Testis (tissue), 3 donors: Measurements from ENCODE around the gene CINP. TPM values are rescaled to one million over a fixed set of nuclear protein-coding genes. Genes with fewer than 3 reads are reported as not detected.
"Not testable (repeated sequence)": the region's sequence is repeated elsewhere in the genome, so short reads cannot be mapped to it uniquely, and the experiment has no call there.

Experiments
- DNase-seq: peaks from one replicate; pipeline ENCODE4 v3.0.0-alpha.2; 2019
- H3K27ac ChIP-seq, 2 donors: fragments of 200-600 bp; sonication (generic); one replicate each; pipeline ENCODE4 v1.5.1; 2019
- H3K27me3 ChIP-seq: fragments of 200-600 bp; sonication (generic); one replicate; pipeline ENCODE4 v1.5.1; 2019
- H3K36me3 ChIP-seq: fragments of 200-600 bp; sonication (generic); one replicate; pipeline ENCODE4 v1.5.1; 2017; ENCODE audit warnings: low read depth; ENCODE audit errors: missing control alignments
- H3K4me1 ChIP-seq: fragments of 200-600 bp; sonication (generic); one replicate; pipeline ENCODE4 v1.5.1; 2019
- H3K4me3 ChIP-seq, 2 donors: fragments of 200-600 bp; sonication (generic); one replicate each; pipeline ENCODE4 v1.5.1; 2017 to 2019
- H3K9me3 ChIP-seq: fragments of 200-600 bp; sonication (generic); one replicate; pipeline ENCODE4 v1.5.1; 2017
- CTCF ChIP-seq, 3 experiments: fragments of 450-650 bp in 2 of 3; fragments of 200-600 bp in 1 of 3; sonication (generic) in 1 of 3; IDR thresholded peaks; one replicate each; pipeline ENCODE4 v1.5.1; 2016 to 2019; ENCODE audit warnings: antibody characterized with exemption in 3 of 3, mild to moderate bottlenecking in 2 of 3, moderate library complexity in 1 of 3
- POLR2A ChIP-seq: fragments of 450-650 bp; IDR thresholded peaks from one replicate; pipeline ENCODE4 v1.6.1; 2017; ENCODE audit warnings: antibody characterized with exemption, mild to moderate bottlenecking, moderate library complexity
- WGBS, 2 donors: methylation state at CpG; one replicate each; pipeline ENCODE4 v1.1.5; 2018; 5-methylcytosine and 5-hydroxymethylcytosine counted together
- intact Hi-C: fragments of 100-400 bp; cut with DNase I; formaldehyde crosslinking; loops from one replicate; pipeline ENCODE4 v1.15.1; 2023; ENCODE audit warnings: low total_unique reads
- polyA plus RNA-seq: library from polyadenylated mRNA; stranded (reverse); fragments of 350-450 nt; fragmentation: Illumina TruSeq; extraction: RNeasy Lipid Tissue Mini Kit (QIAGEN cat#74804); gene quantifications from one replicate; pipeline ENCODE4 v1.2.3, GENCODE V29; 2014; ENCODE audit warnings: low read depth, low replicate concordance; ENCODE audit not compliant: insufficient read depth
- total RNA-seq, 2 donors: library from RNA; depleted of rRNA; stranded (reverse); fragments of >200 nt; gene quantifications; one replicate each; pipeline ENCODE4 v1.2.3, GENCODE V29; 2016

The CINP gene
- total and polyA plus RNA-seq, 3 donors from 2014 or later = 55.1 to 80.6 (median 70.1) TPM

GRCh38 chr14:102352213-102352612 is 10.5 kb downstream of the CINP start:
- intact Hi-C loops = no loop called here
- Histone ChIP-seq H3K27me3 (no peaks in the 10 kb centered on the region), H3K9me3 (no peaks in the 10 kb centered on the region), H3K36me3 (no peaks in the 10 kb centered on the region), H3K27ac (no peak overlapping the region), H3K4me1 (no peaks in the 10 kb centered on the region), H3K4me3 (no peak overlapping the region)
- no peak for DNase-seq
- TF ChIP-seq POLR2A (no peak), CTCF (IDR thresholded peaks at IDR 0.05) (no peak)
- 88 to 93% methylated on average over 4 of the region's 4 CpGs for WGBS, 2 donors

DNA sequence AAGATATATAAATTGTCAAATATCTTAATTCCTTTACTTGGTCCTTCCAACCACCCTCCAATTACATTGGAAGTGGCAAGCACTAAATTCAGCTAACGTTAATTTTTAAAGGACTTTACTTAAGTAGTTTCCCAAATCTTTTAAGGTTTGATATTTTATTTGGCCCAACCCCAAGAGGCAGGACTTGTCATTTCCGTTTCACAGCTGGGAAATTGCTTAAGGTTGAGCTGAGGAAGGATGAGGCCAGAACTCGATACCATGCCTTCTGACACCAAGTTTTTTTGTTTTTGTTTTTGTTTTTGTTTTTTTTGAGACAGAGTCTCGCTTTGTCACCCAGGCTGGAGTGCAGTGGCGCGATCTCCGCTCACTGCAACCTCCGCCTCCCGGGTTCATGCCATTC is 11.1 kb downstream of the CINP start:
- H3K4me1 ChIP-seq, H3K27me3 ChIP-seq, H3K36me3 ChIP-seq, DNase-seq, H3K27ac ChIP-seq, intact Hi-C loops, H3K9me3 ChIP-seq, H3K4me3 ChIP-seq: not testable (repeated sequence)
- WGBS, 2 donors = 75 to 77% methylated on average over 9 of the region's 9 CpGs

GRCh38 chr14:102351023-102351422 is 11.7 kb downstream of the CINP start:
- H3K27me3 ChIP-seq = no peaks in the 10 kb centered on the region
- TF ChIP-seq CTCF (IDR thresholded peaks at IDR 0.05) (no peak), POLR2A (no peak)
- no peaks in the 10 kb centered on the region for H3K36me3 ChIP-seq
- H3K4me3 ChIP-seq = no peak overlapping the region
- intact Hi-C loops = no loop called here
- H3K27ac ChIP-seq = no peak overlapping the region
- no peaks in the 10 kb centered on the region for H3K4me1 ChIP-seq
- H3K9me3 ChIP-seq = no peaks in the 10 kb centered on the region
- WGBS, 2 donors = 81 to 93% methylated on average over 7 to 10 of the region's 10 CpGs
- DNase-seq = no peak

- no peaks in the 10 kb centered on the region for H3K9me3 ChIP-seq
- intact Hi-C loops = no loop called here
- no peak for DNase-seq
- no peaks in the 10 kb centered on the region for H3K27me3 ChIP-seq
- TF ChIP-seq CTCF (IDR thresholded peaks at IDR 0.05) = no peak
- TF ChIP-seq POLR2A = no peak
- H3K4me1 ChIP-seq = no peaks in the 10 kb centered on the region
- no peak overlapping the region for H3K27ac ChIP-seq
- no peaks in the 10 kb centered on the region for H3K36me3 ChIP-seq
- WGBS, 2 donors = 81 to 88% methylated on average over 11 to 16 of the region's 16 CpGs
- no peak overlapping the region for H3K4me3 ChIP-seq
Observed at GRCh38 chr14:102348376-102348775, 14.3 kb downstream of the CINP start.

DNA sequence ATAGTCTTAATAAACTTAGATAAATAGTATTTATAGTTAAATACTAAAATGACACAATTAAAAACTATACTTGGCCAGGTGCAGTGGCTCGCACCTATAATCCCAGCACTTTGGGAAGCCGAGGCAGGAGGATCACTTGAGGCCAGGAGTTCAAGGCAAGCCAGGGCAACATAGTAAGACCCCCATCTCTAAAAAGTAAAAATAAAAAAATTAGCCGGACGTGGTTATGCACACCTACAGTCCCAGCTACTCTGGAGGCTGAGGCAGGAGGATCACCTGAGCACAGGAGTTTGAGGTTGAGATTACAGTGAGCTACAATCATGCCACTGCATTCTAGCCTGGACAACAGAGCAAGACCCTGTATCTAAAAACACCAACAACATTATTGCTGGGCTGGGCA is 16.0 kb downstream of the CINP start:
- no peaks in the 10 kb centered on the region for H3K4me1 ChIP-seq
- no peak for DNase-seq
- WGBS, 2 donors = 93 to 96% methylated on average over 4 of the region's 4 CpGs
- H3K4me3 ChIP-seq = no peak overlapping the region
- no peaks in the 10 kb centered on the region for H3K36me3 ChIP-seq
- H3K27me3 ChIP-seq = no peaks in the 10 kb centered on the region
- no peaks in the 10 kb centered on the region for H3K9me3 ChIP-seq
- no peak overlapping the region for H3K27ac ChIP-seq
- intact Hi-C loops = no loop called here
- TF ChIP-seq POLR2A (no peak), CTCF (IDR thresholded peaks at IDR 0.05) (no peak)
